Epithelial cell of esophagus (primary cell): Measurements from ENCODE around the gene PIP4K2A.
A peak's percentile ranks its signal among the peaks of the same experiment; 100 is the strongest.

ENCODE experiments used
- DNase-seq: peaks from one replicate; pipeline ENCODE4 v3.0.0; 2010; ENCODE audit warnings: low read depth
- H3K4me3 ChIP-seq: 2 replicates; pipeline ENCODE4 v1.5.1; 2011; ENCODE audit warnings: mild to moderate bottlenecking, low read length, control low read depth
- CTCF ChIP-seq: IDR thresholded peaks from 2 replicates; pipeline ENCODE4 v1.5.1; 2011; ENCODE audit warnings: low read depth, mild to moderate bottlenecking, low read length, control low read depth, inconsistent platforms; ENCODE audit not compliant: insufficient read depth; ENCODE audit errors: missing control alignments

Gene PIP4K2A

GRCh38 chr10:22588462-22588861, 125.9 kb downstream of the PIP4K2A start:
- TF ChIP-seq CTCF: no peak
- DNase-seq: no peak
- no peak overlapping the region for H3K4me3 ChIP-seq

GRCh38 chr10:22583683-22584082, 130.7 kb downstream of the PIP4K2A start:
- DNase-seq: no peak
- no peak for TF ChIP-seq CTCF
- no peak overlapping the region for H3K4me3 ChIP-seq

DNA sequence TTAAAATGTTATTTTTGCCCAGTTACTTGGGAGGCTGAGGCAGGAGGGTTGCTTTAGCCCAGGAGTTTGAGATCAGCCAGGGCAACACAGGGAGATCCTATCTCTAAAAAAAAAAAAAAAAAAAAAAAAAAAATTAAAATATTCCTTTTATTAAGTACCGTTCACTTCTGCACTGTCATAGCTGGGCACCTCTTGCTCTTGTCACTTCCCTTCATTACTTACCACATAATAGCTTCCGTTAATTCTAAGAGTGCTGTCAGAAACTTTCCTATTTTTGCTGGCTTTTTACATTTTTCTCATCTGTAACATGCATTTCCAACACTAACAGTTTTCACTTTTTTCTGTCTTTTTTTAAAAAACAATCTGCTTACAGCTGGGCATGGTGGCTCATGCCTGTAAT, 132.9 kb downstream of the PIP4K2A start:
- DNase-seq: no peak
- no peak overlapping the region for H3K4me3 ChIP-seq
- no peak for TF ChIP-seq CTCF

GRCh38 chr10:22580711-22581110, 133.7 kb downstream of the PIP4K2A start:
- no peak overlapping the region for H3K4me3 ChIP-seq
- TF ChIP-seq CTCF: no peak
- no peak for DNase-seq

DNA sequence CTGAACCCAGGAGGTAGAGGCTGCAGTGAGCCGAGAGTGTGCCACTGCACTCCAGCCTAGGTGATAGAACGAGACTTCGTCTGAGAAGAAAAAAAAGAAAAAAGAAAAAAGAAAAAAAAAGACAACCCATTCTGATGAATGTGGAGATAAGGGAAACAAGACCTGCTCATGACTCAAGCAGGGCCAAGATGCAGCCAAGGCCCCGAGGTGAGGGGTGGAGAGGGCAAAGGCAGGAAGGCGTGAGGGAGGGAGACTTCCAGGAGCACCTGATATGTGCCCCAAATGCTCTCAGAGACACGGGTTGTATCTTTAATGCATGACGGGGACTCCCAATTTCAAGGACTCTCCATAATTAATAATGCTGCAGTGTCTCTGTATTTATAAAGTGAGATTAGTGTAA, 134.6 kb downstream of the PIP4K2A start:
- no peak for TF ChIP-seq CTCF
- H3K4me3 ChIP-seq: no peak overlapping the region
- DNase-seq: no peak

DNA sequence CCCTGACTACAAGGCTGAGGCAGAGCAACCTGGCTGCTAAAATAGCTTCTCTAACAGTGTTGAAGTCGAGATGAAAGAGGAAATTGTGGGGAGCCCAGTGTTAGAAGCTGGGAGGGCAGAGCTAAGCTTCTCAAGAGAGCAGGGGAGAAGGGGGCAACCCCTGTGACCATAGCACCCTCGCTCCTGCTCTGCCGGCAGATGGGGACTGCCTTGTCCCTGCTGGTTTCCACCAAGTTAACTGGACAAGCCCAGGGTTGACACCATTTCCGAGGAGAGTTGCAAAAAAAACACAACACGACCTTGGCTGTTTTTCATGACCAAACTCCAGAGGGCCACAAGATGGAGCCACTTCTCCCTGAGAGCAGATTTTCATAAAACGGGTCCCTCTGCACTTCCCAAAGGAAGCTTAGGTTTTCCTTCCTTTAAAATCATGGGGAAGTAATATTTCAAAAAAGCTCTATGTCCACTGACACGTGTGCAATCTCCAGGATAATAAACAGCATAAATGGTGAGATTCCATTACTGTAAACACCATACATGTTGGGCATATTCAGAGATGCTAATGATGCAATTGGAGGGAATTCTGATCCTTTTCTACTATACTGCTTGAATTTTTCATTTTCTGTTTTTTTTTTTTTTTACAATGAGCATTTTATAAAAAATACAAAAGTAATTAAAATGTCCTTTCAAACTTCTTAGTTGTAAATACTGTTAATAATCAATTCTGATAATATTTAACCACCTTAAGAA, 140.4 kb downstream of the PIP4K2A start:
- DNase-seq: no peak
- H3K4me3 ChIP-seq: no peak overlapping the region
- peak; percentile 45 for TF ChIP-seq CTCF
